Measurements from ENCODE around the gene DBF4B.
"Not testable (repeated sequence)": the region's sequence is repeated elsewhere in the genome, so short reads cannot be mapped to it uniquely, and the experiment has no call there.

DBF4B gene

DNA sequence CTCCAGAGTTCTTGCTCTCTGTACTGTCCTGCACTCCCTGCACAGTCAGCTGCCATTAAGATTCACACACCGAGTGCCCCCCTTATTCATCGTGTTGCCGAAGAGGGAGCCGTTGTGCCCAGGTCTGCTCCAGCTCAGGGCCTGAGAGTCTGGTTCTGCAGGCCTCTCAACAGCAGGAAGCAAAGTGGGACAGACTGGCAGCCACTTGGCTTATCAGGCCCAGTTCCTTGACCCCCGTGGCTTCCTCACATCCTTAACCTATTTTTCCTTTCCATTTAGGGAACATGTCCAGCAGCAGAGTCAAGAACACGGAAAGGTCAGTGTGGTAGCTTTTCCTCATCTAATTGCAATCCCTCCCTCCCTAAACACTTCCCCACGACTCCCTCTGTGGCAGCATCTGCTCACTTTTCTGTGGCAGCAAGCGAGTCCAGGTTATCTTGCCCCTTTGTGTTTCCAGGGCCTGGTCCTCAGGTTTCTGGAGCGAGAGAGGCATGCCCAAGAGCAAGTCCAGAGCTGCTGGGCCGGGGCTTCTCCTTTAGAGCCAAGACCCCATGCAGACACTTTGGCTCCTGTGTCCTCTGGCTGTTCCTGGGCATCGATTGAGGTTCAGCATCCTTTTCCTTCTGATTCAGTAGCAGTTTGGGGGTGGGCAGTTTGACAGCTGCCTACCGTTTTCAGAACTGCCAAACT is 28.2 kb downstream of the DBF4B start:
- H3K36me3 ChIP-seq (ENCODE audit: insufficient read depth, low read length), result peaks cover 4% of the 10 kb centered on the region
- no peak overlapping the region for H3K9ac ChIP-seq (ENCODE audit: low read length)
- no peak overlapping the region for H3K4me3 ChIP-seq (ENCODE audit: low read depth in 1 of 2, low read length in 2 of 2)
- no peaks in the 10 kb centered on the region for H3K27me3 ChIP-seq (ENCODE audit: control insufficient read depth in 1 of 2, insufficient read depth in 2 of 2, low read length in 2 of 2)
- H3K27ac ChIP-seq (ENCODE audit: low read depth, low read length), result no peak overlapping the region
- H3K4me1 ChIP-seq (ENCODE audit: insufficient read depth, low read length), result no peaks in the 10 kb centered on the region
- H3K9me3 ChIP-seq (ENCODE audit: low read length), result no peaks in the 10 kb centered on the region

- no peaks in the 10 kb centered on the region for H3K9me3 ChIP-seq (ENCODE audit: low read length)
- peaks cover 6% of the 10 kb centered on the region for H3K36me3 ChIP-seq (ENCODE audit: insufficient read depth, low read length)
- no peak overlapping the region for H3K27ac ChIP-seq (ENCODE audit: low read depth, low read length)
- no peak overlapping the region for H3K9ac ChIP-seq (ENCODE audit: low read length)
- no peaks in the 10 kb centered on the region for H3K4me1 ChIP-seq (ENCODE audit: insufficient read depth, low read length)
- H3K27me3 ChIP-seq (ENCODE audit: control insufficient read depth in 1 of 2, insufficient read depth in 2 of 2, low read length in 2 of 2), result no peaks in the 10 kb centered on the region
- no peak overlapping the region for H3K4me3 ChIP-seq (ENCODE audit: low read depth in 1 of 2, low read length in 2 of 2)
Measured at GRCh38 chr17:44738214-44738906, 29.9 kb downstream of the DBF4B start.

GRCh38 chr17:44741316-44741715 is 32.9 kb downstream of the DBF4B start:
- Histone ChIP-seq H3K36me3 (ENCODE audit: insufficient read depth, low read length) (peaks cover 6% of the 10 kb centered on the region), H3K27me3 (ENCODE audit: control insufficient read depth in 1 of 2, insufficient read depth in 2 of 2, low read length in 2 of 2) (no peaks in the 10 kb centered on the region), H3K9me3 (ENCODE audit: low read length) (no peaks in the 10 kb centered on the region), H3K9ac (ENCODE audit: low read length) (no peak overlapping the region), H3K4me1 (ENCODE audit: insufficient read depth, low read length) (no peaks in the 10 kb centered on the region), H3K4me3 (ENCODE audit: low read depth in 1 of 2, low read length in 2 of 2) (no peak overlapping the region), H3K27ac (ENCODE audit: low read depth, low read length) (no peak overlapping the region)

DNA sequence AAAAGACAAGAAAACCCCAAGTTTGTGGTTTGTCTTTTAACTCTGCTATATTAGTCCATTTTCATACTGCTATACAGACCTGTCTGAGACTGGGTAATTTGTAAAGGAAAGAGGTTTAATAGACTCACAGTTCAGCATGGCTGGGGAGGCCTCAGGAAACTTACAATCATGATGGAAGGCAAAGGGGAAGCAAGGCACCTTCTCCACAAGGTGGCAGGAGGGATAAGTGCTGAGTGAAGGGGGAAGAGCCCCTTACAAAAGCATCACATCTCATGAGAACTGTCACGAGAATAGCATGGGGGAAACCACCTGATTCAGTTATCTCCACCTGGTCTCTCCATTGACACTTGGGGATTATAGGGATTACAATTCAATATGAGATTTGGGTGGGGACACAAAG is 36.8 kb downstream of the DBF4B start:
- no peaks in the 10 kb centered on the region for H3K27me3 ChIP-seq (ENCODE audit: control insufficient read depth in 1 of 2, insufficient read depth in 2 of 2, low read length in 2 of 2)
- H3K9ac ChIP-seq (ENCODE audit: low read length), result no peak overlapping the region
- H3K4me3 ChIP-seq (ENCODE audit: low read depth in 1 of 2, low read length in 2 of 2), result no peak overlapping the region
- peaks cover 6% of the 10 kb centered on the region for H3K36me3 ChIP-seq (ENCODE audit: insufficient read depth, low read length)
- no peaks in the 10 kb centered on the region for H3K4me1 ChIP-seq (ENCODE audit: insufficient read depth, low read length)
- no peak overlapping the region for H3K27ac ChIP-seq (ENCODE audit: low read depth, low read length)
- no peaks in the 10 kb centered on the region for H3K9me3 ChIP-seq (ENCODE audit: low read length)

DNA sequence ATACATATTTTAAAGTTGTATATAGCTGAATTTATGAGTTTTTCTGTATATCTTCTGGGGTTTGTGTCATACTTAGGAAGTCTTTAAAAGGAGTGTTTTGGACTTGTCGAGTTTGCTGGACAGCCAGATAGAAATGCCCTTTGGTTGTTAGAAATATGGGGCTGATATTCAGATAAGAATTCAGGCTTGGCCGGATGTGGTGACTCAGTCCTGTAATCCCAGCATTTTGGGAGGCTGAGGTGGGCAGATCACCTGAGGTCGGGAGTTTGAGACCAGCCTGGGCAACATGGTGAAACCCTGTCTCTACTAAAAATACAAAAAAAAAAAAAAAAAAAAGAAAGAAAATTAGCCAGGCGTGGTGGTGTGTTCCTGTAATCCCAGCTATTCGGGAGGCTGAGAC is 37.3 kb downstream of the DBF4B start:
- not testable (repeated sequence) for H3K27ac ChIP-seq (ENCODE audit: low read depth, low read length); H3K4me3 ChIP-seq (ENCODE audit: low read depth in 1 of 2, low read length in 2 of 2); H3K9ac ChIP-seq (ENCODE audit: low read length); H3K27me3 ChIP-seq (ENCODE audit: control insufficient read depth in 1 of 2, insufficient read depth in 2 of 2, low read length in 2 of 2); H3K36me3 ChIP-seq (ENCODE audit: insufficient read depth, low read length); H3K4me1 ChIP-seq (ENCODE audit: insufficient read depth, low read length); H3K9me3 ChIP-seq (ENCODE audit: low read length)

DNA sequence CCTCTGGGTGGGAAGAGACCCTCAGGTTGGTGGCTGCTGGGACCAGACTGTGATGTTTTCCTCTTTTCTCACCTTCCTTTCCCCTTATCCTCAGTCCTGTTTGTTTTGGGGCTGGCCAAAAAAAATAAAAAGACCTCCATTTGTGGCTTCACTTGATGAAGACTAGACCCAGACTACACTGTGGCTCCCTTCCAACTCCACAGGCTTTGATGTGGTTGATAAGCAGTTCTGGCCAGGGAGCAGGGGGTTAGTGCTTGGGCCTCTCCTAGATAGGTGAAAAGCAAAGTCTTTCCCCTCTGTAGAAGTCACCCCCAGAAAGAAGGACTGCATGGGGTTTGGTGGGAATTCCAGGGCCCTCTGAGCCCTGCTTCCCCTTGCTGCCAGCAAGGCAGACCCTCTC is 39.1 kb downstream of the DBF4B start:
- H3K4me3 ChIP-seq (ENCODE audit: low read depth in 1 of 2, low read length in 2 of 2), result no peak overlapping the region
- H3K27me3 ChIP-seq (ENCODE audit: control insufficient read depth in 1 of 2, insufficient read depth in 2 of 2, low read length in 2 of 2), result no peaks in the 10 kb centered on the region
- no peak overlapping the region for H3K9ac ChIP-seq (ENCODE audit: low read length)
- no peak overlapping the region for H3K27ac ChIP-seq (ENCODE audit: low read depth, low read length)
- H3K36me3 ChIP-seq (ENCODE audit: insufficient read depth, low read length), result no peaks in the 10 kb centered on the region
- H3K4me1 ChIP-seq (ENCODE audit: insufficient read depth, low read length), result no peaks in the 10 kb centered on the region
- no peaks in the 10 kb centered on the region for H3K9me3 ChIP-seq (ENCODE audit: low read length)

DNA sequence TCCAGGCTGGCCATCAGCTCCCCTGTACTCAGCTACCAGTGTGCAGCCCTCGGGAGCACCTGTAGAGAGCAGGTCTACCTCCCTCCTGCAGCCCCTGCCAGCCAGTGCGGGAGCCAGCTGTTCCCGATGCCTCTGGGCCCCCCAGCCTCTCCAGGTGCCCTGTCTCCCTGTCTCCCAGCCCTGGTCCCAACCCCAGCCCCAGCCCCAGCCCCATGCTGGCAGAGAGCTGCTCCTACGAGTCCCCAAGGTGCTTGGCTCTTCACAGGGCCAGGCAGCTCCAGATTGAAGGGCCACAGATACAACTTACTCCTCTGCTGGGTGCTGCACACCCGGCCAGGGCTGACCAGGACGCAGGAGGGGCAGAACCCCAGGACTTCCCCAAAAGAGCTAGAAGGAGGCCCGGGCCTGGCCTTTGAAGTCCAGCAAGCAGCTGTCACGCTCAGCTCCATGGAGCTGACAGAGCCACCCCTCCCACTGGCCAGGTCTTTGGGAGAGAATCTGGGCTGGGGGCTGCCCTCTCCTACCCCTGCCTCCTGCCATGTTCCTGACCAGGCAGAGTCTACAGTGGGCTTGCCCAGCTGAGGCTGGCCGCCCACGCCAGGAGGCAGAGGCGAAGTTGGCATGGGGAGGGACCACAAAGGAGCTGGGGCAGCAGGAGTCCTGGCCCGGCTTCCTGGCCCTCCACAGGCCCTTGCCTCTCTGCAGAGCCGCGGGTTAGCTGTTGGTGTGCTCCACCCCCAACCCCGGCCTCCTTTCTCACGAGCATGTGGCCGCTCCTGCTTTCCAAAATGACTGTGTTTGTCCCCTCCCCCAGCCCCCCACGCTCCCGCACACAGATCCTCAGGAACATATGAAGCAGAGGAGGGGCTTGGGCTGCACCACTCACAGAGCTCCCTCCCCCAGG is 40.9 kb downstream of the DBF4B start:
- Histone ChIP-seq H3K27ac (ENCODE audit: low read depth, low read length) (no peak overlapping the region), H3K4me1 (ENCODE audit: insufficient read depth, low read length) (no peaks in the 10 kb centered on the region), H3K4me3 (ENCODE audit: low read depth in 1 of 2, low read length in 2 of 2) (no peak overlapping the region), H3K9me3 (ENCODE audit: low read length) (no peaks in the 10 kb centered on the region), H3K27me3 (ENCODE audit: control insufficient read depth in 1 of 2, insufficient read depth in 2 of 2, low read length in 2 of 2) (no peaks in the 10 kb centered on the region), H3K36me3 (ENCODE audit: insufficient read depth, low read length) (no peaks in the 10 kb centered on the region), H3K9ac (ENCODE audit: low read length) (no peak overlapping the region)

DNA sequence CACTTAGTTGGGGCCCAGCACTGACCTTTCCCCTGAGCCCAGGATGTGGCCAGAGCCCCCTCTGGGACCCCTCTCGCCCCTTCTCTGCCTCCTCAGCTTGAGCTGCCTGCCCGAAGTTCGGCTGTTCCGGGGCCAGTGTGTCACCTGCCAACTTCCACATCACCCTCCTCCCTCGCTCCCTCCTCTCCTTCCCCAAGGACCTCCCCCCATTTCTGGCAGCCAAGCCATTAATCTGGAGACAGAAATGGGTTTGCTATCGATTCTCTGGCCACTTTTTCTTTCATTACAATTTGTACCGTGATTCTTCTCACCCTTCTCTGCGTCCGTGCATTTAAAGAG is 41.5 kb downstream of the DBF4B start:
- Histone ChIP-seq H3K36me3 (ENCODE audit: insufficient read depth, low read length) (no peaks in the 10 kb centered on the region), H3K9ac (ENCODE audit: low read length) (no peak overlapping the region), H3K4me1 (ENCODE audit: insufficient read depth, low read length) (no peaks in the 10 kb centered on the region), H3K27me3 (ENCODE audit: control insufficient read depth in 1 of 2, insufficient read depth in 2 of 2, low read length in 2 of 2) (no peaks in the 10 kb centered on the region), H3K9me3 (ENCODE audit: low read length) (no peaks in the 10 kb centered on the region), H3K27ac (ENCODE audit: low read depth, low read length) (no peak overlapping the region), H3K4me3 (ENCODE audit: low read depth in 1 of 2, low read length in 2 of 2) (no peak overlapping the region)

- no peaks in the 10 kb centered on the region for H3K9me3 ChIP-seq (ENCODE audit: low read length)
- H3K9ac ChIP-seq (ENCODE audit: low read length), result no peak overlapping the region
- H3K4me1 ChIP-seq (ENCODE audit: insufficient read depth, low read length), result no peaks in the 10 kb centered on the region
- no peak overlapping the region for H3K27ac ChIP-seq (ENCODE audit: low read depth, low read length)
- no peak overlapping the region for H3K4me3 ChIP-seq (ENCODE audit: low read depth in 1 of 2, low read length in 2 of 2)
- H3K27me3 ChIP-seq (ENCODE audit: control insufficient read depth in 1 of 2, insufficient read depth in 2 of 2, low read length in 2 of 2), result no peaks in the 10 kb centered on the region
- no peaks in the 10 kb centered on the region for H3K36me3 ChIP-seq (ENCODE audit: insufficient read depth, low read length)
Measured at GRCh38 chr17:44751331-44751730, 42.9 kb downstream of the DBF4B start.

GRCh38 chr17:44751806-44752205 is 43.3 kb downstream of the DBF4B start:
- no peak overlapping the region for H3K27ac ChIP-seq (ENCODE audit: low read depth, low read length)
- H3K4me1 ChIP-seq (ENCODE audit: insufficient read depth, low read length), result no peaks in the 10 kb centered on the region
- no peaks in the 10 kb centered on the region for H3K27me3 ChIP-seq (ENCODE audit: control insufficient read depth in 1 of 2, insufficient read depth in 2 of 2, low read length in 2 of 2)
- no peaks in the 10 kb centered on the region for H3K36me3 ChIP-seq (ENCODE audit: insufficient read depth, low read length)
- no peak overlapping the region for H3K4me3 ChIP-seq (ENCODE audit: low read depth in 1 of 2, low read length in 2 of 2)
- no peaks in the 10 kb centered on the region for H3K9me3 ChIP-seq (ENCODE audit: low read length)
- H3K9ac ChIP-seq (ENCODE audit: low read length), result no peak overlapping the region

DNA sequence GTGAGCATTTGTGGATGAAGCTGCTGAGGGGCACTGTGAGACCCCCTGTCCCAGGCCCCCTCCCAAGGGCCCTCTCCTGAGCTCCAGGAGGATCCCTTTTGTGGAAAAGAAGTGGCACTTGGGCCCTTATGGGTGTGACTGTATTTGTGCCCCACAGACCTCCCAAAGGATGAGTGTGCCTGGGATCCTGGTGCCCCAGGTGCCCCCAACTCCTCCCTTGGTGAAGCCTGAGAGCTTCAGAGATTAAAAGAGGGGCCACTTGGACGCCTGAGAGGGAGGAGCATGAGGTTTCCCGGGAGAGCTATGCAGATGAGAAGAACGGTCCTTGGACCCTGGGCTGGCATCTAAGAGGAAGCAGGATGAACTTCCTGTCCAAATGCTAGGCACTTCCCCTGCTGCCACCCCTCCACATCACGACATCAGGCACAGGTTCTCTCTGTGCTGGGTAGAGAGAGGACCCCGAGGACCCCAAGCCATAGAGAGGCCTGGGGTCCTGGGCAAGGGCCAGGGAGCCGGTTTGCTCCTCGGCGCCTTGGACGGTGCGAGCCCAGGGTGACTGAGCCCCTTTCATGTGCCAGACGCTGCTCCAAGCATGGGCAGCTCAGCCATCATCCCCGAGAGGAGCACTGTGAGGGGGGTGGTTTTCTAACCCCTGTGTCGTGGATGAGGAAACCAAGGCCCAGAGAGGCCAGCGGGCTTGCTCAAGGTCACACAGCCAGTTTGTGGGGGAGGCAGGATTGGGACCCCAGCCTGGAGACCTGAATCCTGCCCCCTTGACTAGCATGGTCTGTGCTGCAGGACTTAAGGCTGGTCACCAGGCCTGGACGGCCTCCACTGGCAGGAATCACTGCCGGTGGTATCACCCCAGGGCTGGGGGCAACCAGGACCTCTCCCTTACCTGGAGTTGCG is 44.7 kb downstream of the DBF4B start:
- H3K4me1 ChIP-seq (ENCODE audit: insufficient read depth, low read length), result no peaks in the 10 kb centered on the region
- no peak overlapping the region for H3K4me3 ChIP-seq (ENCODE audit: low read depth in 1 of 2, low read length in 2 of 2)
- H3K9ac ChIP-seq (ENCODE audit: low read length), result no peak overlapping the region
- no peaks in the 10 kb centered on the region for H3K36me3 ChIP-seq (ENCODE audit: insufficient read depth, low read length)
- H3K9me3 ChIP-seq (ENCODE audit: low read length), result no peaks in the 10 kb centered on the region
- H3K27ac ChIP-seq (ENCODE audit: low read depth, low read length), result no peak overlapping the region
- H3K27me3 ChIP-seq (ENCODE audit: control insufficient read depth in 1 of 2, insufficient read depth in 2 of 2, low read length in 2 of 2), result peaks cover 0 to 9% of the 10 kb centered on the region in 2 donors
